Panc1 (cell line): ENCODE results near the gene POU2F1.

Experiments used
- POLR2AphosphoS5 ChIP-seq: IDR thresholded peaks from 2 replicates; pipeline ENCODE4 v1.6.1; 2012; ENCODE audit warnings: mild to moderate bottlenecking, low read depth, low read length, moderate library complexity
- SIN3A ChIP-seq: IDR thresholded peaks from 2 replicates; pipeline ENCODE4 v1.6.1; 2012; ENCODE audit warnings: low read depth, mild to moderate bottlenecking, low read length, moderate library complexity, borderline replicate concordance; ENCODE audit not compliant: insufficient read depth
- TCF7L2 ChIP-seq: IDR thresholded peaks from 2 replicates; pipeline ENCODE4 v1.6.1; 2011; ENCODE audit warnings: mild to moderate bottlenecking, low read depth, low read length, inconsistent platforms
- TF ChIP-seq, protein P1 (sequence below): fragments of 450-650 bp; IDR thresholded peaks from 2 replicates; pipeline ENCODE4 v1.5.1; 2017; ENCODE audit warnings: mild to moderate bottlenecking
- TF ChIP-seq, protein P2 (sequence below), 2 experiments: IDR thresholded peaks; 2 replicates each; pipeline ENCODE4 v1.6.1; 2011 to 2012; ENCODE audit warnings: low read depth in 2 of 2, control low read depth in 1 of 2, low read length in 1 of 2, mild to moderate bottlenecking in 1 of 2, moderate library complexity in 1 of 2; ENCODE audit not compliant: insufficient read depth in 1 of 2

DNA sequence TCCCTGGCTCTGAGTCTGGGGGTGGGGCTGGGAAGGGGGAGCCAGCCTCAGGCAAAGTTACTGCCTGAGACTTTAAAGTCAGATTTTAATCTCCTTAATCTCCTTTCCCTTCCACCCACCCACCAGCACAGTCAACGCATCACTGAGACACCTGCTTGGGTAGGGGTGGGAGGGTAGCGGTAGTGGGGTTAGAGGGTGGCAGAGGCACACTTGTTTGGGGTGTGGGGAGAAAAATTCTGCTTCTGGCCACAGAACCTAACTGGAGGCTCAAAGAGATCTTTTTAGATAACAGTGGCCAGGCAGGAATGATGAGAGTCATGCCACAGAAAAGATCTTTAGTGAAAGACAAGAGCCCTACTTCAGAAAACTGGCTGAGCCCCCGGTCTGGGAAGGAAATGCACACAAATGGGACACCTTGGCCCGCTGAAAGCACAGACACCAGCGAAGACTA lies 253.5 kb downstream of the POU2F1 start:
- TF ChIP-seq, protein P1, sequence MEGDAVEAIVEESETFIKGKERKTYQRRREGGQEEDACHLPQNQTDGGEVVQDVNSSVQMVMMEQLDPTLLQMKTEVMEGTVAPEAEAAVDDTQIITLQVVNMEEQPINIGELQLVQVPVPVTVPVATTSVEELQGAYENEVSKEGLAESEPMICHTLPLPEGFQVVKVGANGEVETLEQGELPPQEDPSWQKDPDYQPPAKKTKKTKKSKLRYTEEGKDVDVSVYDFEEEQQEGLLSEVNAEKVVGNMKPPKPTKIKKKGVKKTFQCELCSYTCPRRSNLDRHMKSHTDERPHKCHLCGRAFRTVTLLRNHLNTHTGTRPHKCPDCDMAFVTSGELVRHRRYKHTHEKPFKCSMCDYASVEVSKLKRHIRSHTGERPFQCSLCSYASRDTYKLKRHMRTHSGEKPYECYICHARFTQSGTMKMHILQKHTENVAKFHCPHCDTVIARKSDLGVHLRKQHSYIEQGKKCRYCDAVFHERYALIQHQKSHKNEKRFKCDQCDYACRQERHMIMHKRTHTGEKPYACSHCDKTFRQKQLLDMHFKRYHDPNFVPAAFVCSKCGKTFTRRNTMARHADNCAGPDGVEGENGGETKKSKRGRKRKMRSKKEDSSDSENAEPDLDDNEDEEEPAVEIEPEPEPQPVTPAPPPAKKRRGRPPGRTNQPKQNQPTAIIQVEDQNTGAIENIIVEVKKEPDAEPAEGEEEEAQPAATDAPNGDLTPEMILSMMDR, result no peak
- TF ChIP-seq POLR2AphosphoS5 (no peak), SIN3A (no peak), TCF7L2 (no peak)
- TF ChIP-seq, protein P2, sequence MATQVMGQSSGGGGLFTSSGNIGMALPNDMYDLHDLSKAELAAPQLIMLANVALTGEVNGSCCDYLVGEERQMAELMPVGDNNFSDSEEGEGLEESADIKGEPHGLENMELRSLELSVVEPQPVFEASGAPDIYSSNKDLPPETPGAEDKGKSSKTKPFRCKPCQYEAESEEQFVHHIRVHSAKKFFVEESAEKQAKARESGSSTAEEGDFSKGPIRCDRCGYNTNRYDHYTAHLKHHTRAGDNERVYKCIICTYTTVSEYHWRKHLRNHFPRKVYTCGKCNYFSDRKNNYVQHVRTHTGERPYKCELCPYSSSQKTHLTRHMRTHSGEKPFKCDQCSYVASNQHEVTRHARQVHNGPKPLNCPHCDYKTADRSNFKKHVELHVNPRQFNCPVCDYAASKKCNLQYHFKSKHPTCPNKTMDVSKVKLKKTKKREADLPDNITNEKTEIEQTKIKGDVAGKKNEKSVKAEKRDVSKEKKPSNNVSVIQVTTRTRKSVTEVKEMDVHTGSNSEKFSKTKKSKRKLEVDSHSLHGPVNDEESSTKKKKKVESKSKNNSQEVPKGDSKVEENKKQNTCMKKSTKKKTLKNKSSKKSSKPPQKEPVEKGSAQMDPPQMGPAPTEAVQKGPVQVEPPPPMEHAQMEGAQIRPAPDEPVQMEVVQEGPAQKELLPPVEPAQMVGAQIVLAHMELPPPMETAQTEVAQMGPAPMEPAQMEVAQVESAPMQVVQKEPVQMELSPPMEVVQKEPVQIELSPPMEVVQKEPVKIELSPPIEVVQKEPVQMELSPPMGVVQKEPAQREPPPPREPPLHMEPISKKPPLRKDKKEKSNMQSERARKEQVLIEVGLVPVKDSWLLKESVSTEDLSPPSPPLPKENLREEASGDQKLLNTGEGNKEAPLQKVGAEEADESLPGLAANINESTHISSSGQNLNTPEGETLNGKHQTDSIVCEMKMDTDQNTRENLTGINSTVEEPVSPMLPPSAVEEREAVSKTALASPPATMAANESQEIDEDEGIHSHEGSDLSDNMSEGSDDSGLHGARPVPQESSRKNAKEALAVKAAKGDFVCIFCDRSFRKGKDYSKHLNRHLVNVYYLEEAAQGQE (IDR thresholded peaks at IDR 0.05; ENCODE audit: insufficient read depth in 1 of 2, low read depth in 2 of 2, low read length in 1 of 2), result no peak
